ENCODE data around the gene TTC21A. TPM values are rescaled to one million over a fixed set of nuclear protein-coding genes. Genes with fewer than 3 reads are reported as not detected.
A peak's percentile ranks its signal among the peaks of the same experiment; 100 is the strongest.

The TTC21A gene
- total RNA-seq, 1 experiment from 2014 or later, result 1.2 TPM

- ATAC-seq (no peak), DNase-seq (no peak)
- Histone ChIP-seq H3K9me2 (replicated peaks; ENCODE audit: low read length) (no peaks in the 10 kb centered on the region), H3K4me2 (ENCODE audit: low read length) (no peak overlapping the region), H3K9me3 (ENCODE audit: low read length) (no peaks in the 10 kb centered on the region), H3K27ac (ENCODE audit: low read length) (no peak overlapping the region), H4K20me1 (ENCODE audit: low read length) (no peaks in the 10 kb centered on the region), H3K9ac (ENCODE audit: low read length) (no peak overlapping the region), H3K79me2 (ENCODE audit: low read length) (peaks cover 18% of the 10 kb centered on the region), H3K36me3 (ENCODE audit: low read depth, low read length) (peaks cover 5% of the 10 kb centered on the region; the same call in 1 of the 2 replicates), H2AFZ (ENCODE audit: low read length) (no peak overlapping the region), H3K4me3 (ENCODE audit: low read length) (no peak overlapping the region), H3F3A (ENCODE audit: low read length, unreplicated experiment) (no peaks in the 10 kb centered on the region), H3K4me1 (ENCODE audit: insufficient read depth, low read length) (no peaks in the 10 kb centered on the region), H3K27me3 (ENCODE audit: low read length) (no peaks in the 10 kb centered on the region)
- TF ChIP-seq EZH2phosphoT487 (IDR thresholded peaks at IDR 0.05; ENCODE audit: borderline replicate concordance, low read length) (no peak), EZH2 (IDR thresholded peaks at IDR 0.05; ENCODE audit: low read length, unreplicated experiment) (no peak), CTCF (conservative IDR thresholded peaks at IDR 0.05; ENCODE audit: low read depth, low read length) (no peak)
- intact Hi-C loops (cut with micrococcal nuclease), result no loop called here
- ChIA-PET CTCF (no interaction called here), POLR2A (ENCODE audit: unreplicated experiment) (no interaction called here)
- BruUV-seq (replicated peaks), result no TSS peak
Measured at GRCh38 chr3:39063143-39063542, 44.3 kb upstream of the TTC21A start.

GRCh38 chr3:39064646-39065045, 42.8 kb upstream of the TTC21A start:
- no peaks in the 10 kb centered on the region for H3K27me3 ChIP-seq (ENCODE audit: low read length)
- H3K9me3 ChIP-seq (ENCODE audit: low read length), result no peaks in the 10 kb centered on the region
- no peak for DNase-seq
- BruUV-seq (replicated peaks), result no TSS peak
- ChIA-PET CTCF (no interaction called here), POLR2A (ENCODE audit: unreplicated experiment) (no interaction called here)
- no peak overlapping the region for H3K4me3 ChIP-seq (ENCODE audit: low read length)
- H3F3A ChIP-seq (ENCODE audit: low read length, unreplicated experiment), result no peaks in the 10 kb centered on the region
- H3K9me2 ChIP-seq (replicated peaks; ENCODE audit: low read length), result no peaks in the 10 kb centered on the region
- no peak overlapping the region for H3K4me2 ChIP-seq (ENCODE audit: low read length)
- no peak overlapping the region for H2AFZ ChIP-seq (ENCODE audit: low read length)
- H3K4me1 ChIP-seq (ENCODE audit: insufficient read depth, low read length), result no peaks in the 10 kb centered on the region
- peaks cover 5% of the 10 kb centered on the region; the same call in 1 of the 2 replicates for H3K36me3 ChIP-seq (ENCODE audit: low read depth, low read length)
- no peaks in the 10 kb centered on the region for H4K20me1 ChIP-seq (ENCODE audit: low read length)
- intact Hi-C loops (cut with micrococcal nuclease), result no loop called here
- no peak overlapping the region for H3K27ac ChIP-seq (ENCODE audit: low read length)
- no peak for ATAC-seq
- TF ChIP-seq CTCF (conservative IDR thresholded peaks at IDR 0.05; ENCODE audit: low read depth, low read length) (no peak), EZH2 (IDR thresholded peaks at IDR 0.05; ENCODE audit: low read length, unreplicated experiment) (no peak), EZH2phosphoT487 (IDR thresholded peaks at IDR 0.05; ENCODE audit: borderline replicate concordance, low read length) (no peak)
- peaks cover 9% of the 10 kb centered on the region; the same call in 1 of the 2 replicates for H3K79me2 ChIP-seq (ENCODE audit: low read length)
- H3K9ac ChIP-seq (ENCODE audit: low read length), result no peak overlapping the region

GRCh38 chr3:39065197-39065596, 42.3 kb upstream of the TTC21A start:
- H3K9ac ChIP-seq (ENCODE audit: low read length), result no peak overlapping the region
- H3K4me2 ChIP-seq (ENCODE audit: low read length), result no peak overlapping the region
- POLR2A ChIA-PET (ENCODE audit: unreplicated experiment), result no interaction called here

More at GRCh38 chr3:39065197-39065596, 42.3 kb upstream of the TTC21A start:
- no peaks in the 10 kb centered on the region for H3K27me3 ChIP-seq (ENCODE audit: low read length)
- intact Hi-C loops (cut with micrococcal nuclease), result no loop called here
- peaks cover 8% of the 10 kb centered on the region; the same call in 1 of the 2 replicates for H3K36me3 ChIP-seq (ENCODE audit: low read depth, low read length)
- CTCF ChIA-PET, result interaction anchor here (0.6 kb wide), 1 partner anchor 223 kb away, joined by 7 read pairs; no protein-coding TSS in a partner anchor
- no peaks in the 10 kb centered on the region for H3K4me1 ChIP-seq (ENCODE audit: insufficient read depth, low read length)
- peak; percentile 47 for DNase-seq
- H4K20me1 ChIP-seq (ENCODE audit: low read length), result no peaks in the 10 kb centered on the region
- H2AFZ ChIP-seq (ENCODE audit: low read length), result no peak overlapping the region
- no peaks in the 10 kb centered on the region for H3K9me2 ChIP-seq (replicated peaks; ENCODE audit: low read length)
- H3K27ac ChIP-seq (ENCODE audit: low read length), result no peak overlapping the region
- H3K4me3 ChIP-seq (ENCODE audit: low read length), result no peak overlapping the region
- no peaks in the 10 kb centered on the region for H3K9me3 ChIP-seq (ENCODE audit: low read length)
- H3F3A ChIP-seq (ENCODE audit: low read length, unreplicated experiment), result no peaks in the 10 kb centered on the region
- no TSS peak for BruUV-seq (replicated peaks)
- TF ChIP-seq CTCF (conservative IDR thresholded peaks at IDR 0.05; ENCODE audit: low read depth, low read length) (peak; percentile 59), EZH2phosphoT487 (IDR thresholded peaks at IDR 0.05; ENCODE audit: borderline replicate concordance, low read length) (no peak), EZH2 (IDR thresholded peaks at IDR 0.05; ENCODE audit: low read length, unreplicated experiment) (no peak)
- peaks cover 6% of the 10 kb centered on the region; the same call in 1 of the 2 replicates for H3K79me2 ChIP-seq (ENCODE audit: low read length)
- ATAC-seq, result peak; percentile 98
